ENCODE measurements around the gene SPANXN3. TPM values are rescaled to one million over a fixed set of nuclear protein-coding genes. Genes with fewer than 3 reads are reported as not detected.
"Not testable (repeated sequence)": the region's sequence is repeated elsewhere in the genome, so short reads cannot be mapped to it uniquely, and the experiment has no call there.

SPANXN3 gene
- total RNA-seq (ENCODE audit: unreplicated experiment) = not detected
- long read RNA-seq = 0 reads

GRCh38 chrX:143517375-143517774 is at the start of gene SPANXN3:
TSS of gene SPANXN3 (minus strand) at chrX:143517475. CDS start at chrX:143517391, 84 bp downstream.
- H3K27me3 Mint-ChIP-seq (ENCODE audit: unreplicated experiment); H3K4me1 Mint-ChIP-seq (ENCODE audit: unreplicated experiment); H3K9me3 Mint-ChIP-seq (ENCODE audit: unreplicated experiment); H3K27ac Mint-ChIP-seq (ENCODE audit: unreplicated experiment); DNase-seq (ENCODE audit: low spot score); H3K4me3 Mint-ChIP-seq (ENCODE audit: unreplicated experiment); H3K36me3 Mint-ChIP-seq (ENCODE audit: low read depth, unreplicated experiment): not testable (repeated sequence)

- Mint-ChIP-seq H3K36me3 (ENCODE audit: low read depth, unreplicated experiment) (no peaks in the 10 kb centered on the region), H3K4me3 (ENCODE audit: unreplicated experiment) (no peak overlapping the region), H3K27ac (ENCODE audit: unreplicated experiment) (no peak overlapping the region), H3K27me3 (ENCODE audit: unreplicated experiment) (no peaks in the 10 kb centered on the region), H3K9me3 (ENCODE audit: unreplicated experiment) (no peaks in the 10 kb centered on the region), H3K4me1 (ENCODE audit: unreplicated experiment) (no peaks in the 10 kb centered on the region)
- TF ChIP-seq CTCF (IDR thresholded peaks at IDR 0.05; ENCODE audit: unreplicated experiment) = no peak
- DNase-seq (ENCODE audit: low spot score) = no peak
Measured at GRCh38 chrX:143536176-143536575, 18.9 kb upstream of the SPANXN3 start.

- not testable (repeated sequence) for H3K27ac Mint-ChIP-seq (ENCODE audit: unreplicated experiment); H3K27me3 Mint-ChIP-seq (ENCODE audit: unreplicated experiment); H3K4me3 Mint-ChIP-seq (ENCODE audit: unreplicated experiment); H3K9me3 Mint-ChIP-seq (ENCODE audit: unreplicated experiment); H3K4me1 Mint-ChIP-seq (ENCODE audit: unreplicated experiment); H3K36me3 Mint-ChIP-seq (ENCODE audit: low read depth, unreplicated experiment); DNase-seq (ENCODE audit: low spot score)
Measured at GRCh38 chrX:143502196-143502595, 15.1 kb downstream of the SPANXN3 start.

- H3K27me3 Mint-ChIP-seq (ENCODE audit: unreplicated experiment) = peaks cover 4% of the 10 kb centered on the region
- TF ChIP-seq CTCF (IDR thresholded peaks at IDR 0.05; ENCODE audit: unreplicated experiment) = no peak
- no peak overlapping the region for H3K27ac Mint-ChIP-seq (ENCODE audit: unreplicated experiment)
- no peak overlapping the region for H3K4me3 Mint-ChIP-seq (ENCODE audit: unreplicated experiment)
- no peaks in the 10 kb centered on the region for H3K4me1 Mint-ChIP-seq (ENCODE audit: unreplicated experiment)
- no peak for DNase-seq (ENCODE audit: low spot score)
- no peaks in the 10 kb centered on the region for H3K9me3 Mint-ChIP-seq (ENCODE audit: unreplicated experiment)
- H3K36me3 Mint-ChIP-seq (ENCODE audit: low read depth, unreplicated experiment) = no peaks in the 10 kb centered on the region
Measured at GRCh38 chrX:143500751-143501150, 16.5 kb downstream of the SPANXN3 start.

GRCh38 chrX:143486105-143486504 is 31.2 kb downstream of the SPANXN3 start:
- Mint-ChIP-seq H3K27ac (ENCODE audit: unreplicated experiment) (no peak overlapping the region), H3K4me3 (ENCODE audit: unreplicated experiment) (no peak overlapping the region), H3K36me3 (ENCODE audit: low read depth, unreplicated experiment) (no peaks in the 10 kb centered on the region), H3K27me3 (ENCODE audit: unreplicated experiment) (no peaks in the 10 kb centered on the region), H3K4me1 (ENCODE audit: unreplicated experiment) (no peaks in the 10 kb centered on the region), H3K9me3 (ENCODE audit: unreplicated experiment) (no peaks in the 10 kb centered on the region)
- no peak for TF ChIP-seq CTCF (IDR thresholded peaks at IDR 0.05; ENCODE audit: unreplicated experiment)
- no peak for DNase-seq (ENCODE audit: low spot score)

GRCh38 chrX:143476751-143477150 is 40.5 kb downstream of the SPANXN3 start:
- H3K36me3 Mint-ChIP-seq (ENCODE audit: low read depth, unreplicated experiment) = no peaks in the 10 kb centered on the region
- no peaks in the 10 kb centered on the region for H3K4me1 Mint-ChIP-seq (ENCODE audit: unreplicated experiment)
- no peak for DNase-seq (ENCODE audit: low spot score)
- no peaks in the 10 kb centered on the region for H3K27me3 Mint-ChIP-seq (ENCODE audit: unreplicated experiment)
- H3K9me3 Mint-ChIP-seq (ENCODE audit: unreplicated experiment) = no peaks in the 10 kb centered on the region
- no peak for TF ChIP-seq CTCF (IDR thresholded peaks at IDR 0.05; ENCODE audit: unreplicated experiment)
- H3K27ac Mint-ChIP-seq (ENCODE audit: unreplicated experiment) = no peak overlapping the region
- no peak overlapping the region for H3K4me3 Mint-ChIP-seq (ENCODE audit: unreplicated experiment)
